Neural progenitor cell (in vitro differentiated cells): ENCODE results near the gene TLE1. TPM values are rescaled to one million over a fixed set of nuclear protein-coding genes. Genes with fewer than 3 reads are reported as not detected.
A peak's percentile ranks its signal among the peaks of the same experiment; 100 is the strongest.

Experiments used
- DNase-seq: peaks from one replicate; pipeline ENCODE4 v3.0.0-alpha.2; 2016; ENCODE audit warnings: low spot score
- H2AFZ ChIP-seq: fragments of 200-600 bp; sonication (generic); replicated peaks from 2 replicates; pipeline ENCODE4 v1.6.1; 2016; ENCODE audit warnings: antibody characterized with exemption
- H3F3A ChIP-seq: fragments of 200-600 bp; sonication (generic); 2 replicates; pipeline ENCODE4 v1.6.1; 2016; ENCODE audit warnings: antibody characterized with exemption, low read depth
- H3K27ac ChIP-seq: fragments of 200-600 bp; sonication (generic); 2 replicates; pipeline ENCODE4 v1.5.1; 2016; ENCODE audit warnings: mild to moderate bottlenecking
- H3K27me3 ChIP-seq: fragments of 200-600 bp; sonication (generic); 2 replicates; pipeline ENCODE4 v1.6.1; 2016; ENCODE audit warnings: mild to moderate bottlenecking, moderate library complexity
- H3K36me3 ChIP-seq: fragments of 200-600 bp; sonication (generic); 2 replicates; pipeline ENCODE4 v1.5.1; 2016
- H3K4me1 ChIP-seq: fragments of 200-600 bp; sonication (generic); 2 replicates; pipeline ENCODE4 v1.6.1; 2016; ENCODE audit warnings: mixed run types
- H3K4me2 ChIP-seq: fragments of 200-600 bp; sonication (generic); 2 replicates; pipeline ENCODE4 v1.6.1; 2016
- H3K4me3 ChIP-seq: fragments of 200-600 bp; sonication (generic); 2 replicates; pipeline ENCODE4 v1.5.1; 2016
- H3K79me2 ChIP-seq: fragments of 200-600 bp; sonication (generic); 2 replicates; pipeline ENCODE4 v1.6.1; 2016; ENCODE audit warnings: low read depth
- H3K9ac ChIP-seq: fragments of 200-600 bp; sonication (generic); 2 replicates; pipeline ENCODE4 v1.6.1; 2016
- H3K9me3 ChIP-seq: fragments of 200-600 bp; sonication (generic); 2 replicates; pipeline ENCODE4 v1.5.1; 2016; ENCODE audit warnings: low read depth
- H4K20me1 ChIP-seq: fragments of 200-600 bp; sonication (generic); 2 replicates; pipeline ENCODE4 v1.6.1; 2016; ENCODE audit warnings: low read depth
- H3K27ac Mint-ChIP-seq: 3 replicates; pipeline ENCODE4 v1.8.0; 2021; ENCODE audit warnings: mixed read lengths
- H3K27me3 Mint-ChIP-seq: 2 replicates; pipeline ENCODE4 v1.8.0; 2022; ENCODE audit warnings: low read depth, mild to moderate bottlenecking, inconsistent platforms, moderate library complexity, mixed read lengths; ENCODE audit not compliant: insufficient read depth
- H3K36me3 Mint-ChIP-seq: 3 replicates; pipeline ENCODE4 v1.8.0; 2021; ENCODE audit warnings: mixed read lengths
- H3K4me1 Mint-ChIP-seq: 3 replicates; pipeline ENCODE4 v1.8.0; 2021; ENCODE audit warnings: mixed read lengths
- H3K4me3 Mint-ChIP-seq: 3 replicates; pipeline ENCODE4 v1.8.0; 2021; ENCODE audit warnings: mild to moderate bottlenecking, moderate library complexity, mixed read lengths
- H3K9me3 Mint-ChIP-seq: 3 replicates; pipeline ENCODE4 v1.8.0; 2020; ENCODE audit warnings: mixed read lengths
- EZH2 ChIP-seq: fragments of 200-600 bp; sonication (generic); IDR thresholded peaks from 2 replicates; pipeline ENCODE4 v1.6.1; 2017; ENCODE audit warnings: antibody characterized with exemption, mild to moderate bottlenecking, moderate library complexity
- EZH2phosphoT487 ChIP-seq: fragments of 200-600 bp; sonication (generic); IDR thresholded peaks from 2 replicates; pipeline ENCODE4 v1.6.1; 2017; ENCODE audit warnings: antibody characterized with exemption
- total RNA-seq: library from RNA; depleted of rRNA; stranded (reverse); fragments of >200 nt; gene quantifications from 2 replicates; pipeline ENCODE4 v1.2.3, GENCODE V29; 2015; ENCODE audit warnings: low replicate concordance
- TF ChIP-seq, protein P1 (sequence below): fragments of 200-600 bp; sonication (generic); IDR thresholded peaks from 2 replicates; pipeline ENCODE4 v1.5.1; 2017; ENCODE audit warnings: antibody characterized with exemption, mild to moderate bottlenecking

Gene TLE1
- total RNA-seq, 1 donor from 2014 or later, result 54.7 TPM

DNA sequence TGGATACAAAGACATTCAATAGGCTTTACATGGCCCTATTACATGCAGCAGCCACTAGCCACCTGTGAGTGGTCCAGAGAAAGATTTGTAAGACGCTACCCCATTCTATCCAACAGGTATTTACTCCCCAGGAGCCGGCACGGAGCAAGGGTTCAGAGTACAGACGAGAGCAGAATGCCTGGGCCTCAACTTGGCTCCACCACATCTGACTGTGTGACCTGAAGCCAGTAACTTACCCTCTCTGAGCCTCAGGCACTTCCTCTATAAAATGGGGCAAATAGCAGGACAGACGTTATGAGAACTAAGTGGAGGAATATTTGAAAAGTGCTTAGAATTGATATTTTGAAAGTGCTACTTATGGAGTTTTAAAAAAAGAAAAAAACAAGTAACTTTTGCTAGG lies 100.0 kb downstream of the TLE1 start:
- Histone ChIP-seq H3K9ac (no peak overlapping the region), H3K4me1 (peaks cover 10% of the 10 kb centered on the region), H3K27ac (no peak overlapping the region), H4K20me1 (no peaks in the 10 kb centered on the region), H3K27me3 (no peaks in the 10 kb centered on the region), H3K4me2 (no peak overlapping the region), H3K36me3 (peaks cover 7% of the 10 kb centered on the region), H3F3A (no peaks in the 10 kb centered on the region), H3K4me3 (no peak overlapping the region), H2AFZ (no peak overlapping the region), H3K79me2 (peaks cover 4% of the 10 kb centered on the region), H3K9me3 (no peaks in the 10 kb centered on the region)
- H3K9me3 Mint-ChIP-seq, result no peaks in the 10 kb centered on the region
- H3K36me3 Mint-ChIP-seq, result peaks cover 72% of the 10 kb centered on the region
- no peak for TF ChIP-seq EZH2
- no peak for TF ChIP-seq EZH2phosphoT487
- TF ChIP-seq, protein P1, sequence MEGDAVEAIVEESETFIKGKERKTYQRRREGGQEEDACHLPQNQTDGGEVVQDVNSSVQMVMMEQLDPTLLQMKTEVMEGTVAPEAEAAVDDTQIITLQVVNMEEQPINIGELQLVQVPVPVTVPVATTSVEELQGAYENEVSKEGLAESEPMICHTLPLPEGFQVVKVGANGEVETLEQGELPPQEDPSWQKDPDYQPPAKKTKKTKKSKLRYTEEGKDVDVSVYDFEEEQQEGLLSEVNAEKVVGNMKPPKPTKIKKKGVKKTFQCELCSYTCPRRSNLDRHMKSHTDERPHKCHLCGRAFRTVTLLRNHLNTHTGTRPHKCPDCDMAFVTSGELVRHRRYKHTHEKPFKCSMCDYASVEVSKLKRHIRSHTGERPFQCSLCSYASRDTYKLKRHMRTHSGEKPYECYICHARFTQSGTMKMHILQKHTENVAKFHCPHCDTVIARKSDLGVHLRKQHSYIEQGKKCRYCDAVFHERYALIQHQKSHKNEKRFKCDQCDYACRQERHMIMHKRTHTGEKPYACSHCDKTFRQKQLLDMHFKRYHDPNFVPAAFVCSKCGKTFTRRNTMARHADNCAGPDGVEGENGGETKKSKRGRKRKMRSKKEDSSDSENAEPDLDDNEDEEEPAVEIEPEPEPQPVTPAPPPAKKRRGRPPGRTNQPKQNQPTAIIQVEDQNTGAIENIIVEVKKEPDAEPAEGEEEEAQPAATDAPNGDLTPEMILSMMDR, result no peak
- peaks cover 10% of the 10 kb centered on the region for H3K27me3 Mint-ChIP-seq
- peaks cover 27% of the 10 kb centered on the region for H3K4me1 Mint-ChIP-seq
- H3K27ac Mint-ChIP-seq, result no peak overlapping the region
- H3K4me3 Mint-ChIP-seq, result no peak overlapping the region
- DNase-seq, result no peak

DNA sequence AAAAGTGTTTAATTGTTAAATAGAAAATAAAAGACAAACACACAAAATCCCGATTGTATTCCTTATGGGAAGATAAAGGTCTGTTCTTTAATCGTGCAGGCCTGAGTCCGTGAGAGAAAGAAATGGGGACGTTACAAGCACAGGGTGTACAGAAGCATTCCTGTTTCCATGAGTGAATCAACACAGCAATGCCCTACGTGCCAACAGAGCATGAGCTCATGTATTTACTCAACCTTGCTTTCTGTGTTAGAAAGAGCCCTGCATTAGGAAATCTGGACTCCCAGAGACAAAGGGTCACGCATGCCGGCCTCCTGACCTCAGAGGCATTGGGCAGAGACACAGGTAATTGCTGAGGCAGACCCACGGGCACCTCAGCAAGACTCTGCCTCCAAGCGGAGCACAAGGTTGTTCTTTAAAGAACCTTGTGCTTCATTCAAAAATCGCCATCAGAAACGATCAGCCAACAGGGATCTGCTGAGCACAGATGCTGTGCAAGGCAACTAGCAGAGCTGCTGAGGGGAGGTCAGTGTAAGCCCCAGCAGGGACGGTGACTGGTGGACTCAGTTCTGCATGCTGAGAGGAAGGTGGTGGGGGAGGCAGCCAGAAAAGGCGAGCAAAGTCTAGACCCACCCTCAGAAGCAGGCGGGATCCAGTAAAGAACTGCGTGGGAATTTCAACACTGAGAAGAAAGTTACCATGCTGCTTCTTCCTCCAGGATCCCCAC lies 101.0 kb downstream of the TLE1 start:
- Histone ChIP-seq H3K9me3 (no peaks in the 10 kb centered on the region), H3K79me2 (no peaks in the 10 kb centered on the region), H3K4me2 (peak overlapping the region; percentile 4), H3K27me3 (no peaks in the 10 kb centered on the region), H3K4me1 (peaks cover 10% of the 10 kb centered on the region), H4K20me1 (no peaks in the 10 kb centered on the region), H2AFZ (no peak overlapping the region), H3F3A (no peaks in the 10 kb centered on the region), H3K9ac (no peak overlapping the region), H3K4me3 (no peak overlapping the region), H3K36me3 (peaks cover 7% of the 10 kb centered on the region), H3K27ac (no peak overlapping the region)
- no peaks in the 10 kb centered on the region for H3K9me3 Mint-ChIP-seq
- H3K4me1 Mint-ChIP-seq, result peaks cover 27% of the 10 kb centered on the region
- H3K36me3 Mint-ChIP-seq, result peaks cover 71% of the 10 kb centered on the region
- H3K4me3 Mint-ChIP-seq, result peak overlapping the region; percentile 20
- no peak for DNase-seq
- no peak overlapping the region for H3K27ac Mint-ChIP-seq
- peaks cover 5% of the 10 kb centered on the region for H3K27me3 Mint-ChIP-seq
- TF ChIP-seq, protein P1, result no peak
- no peak for TF ChIP-seq EZH2
- TF ChIP-seq EZH2phosphoT487, result no peak

DNA sequence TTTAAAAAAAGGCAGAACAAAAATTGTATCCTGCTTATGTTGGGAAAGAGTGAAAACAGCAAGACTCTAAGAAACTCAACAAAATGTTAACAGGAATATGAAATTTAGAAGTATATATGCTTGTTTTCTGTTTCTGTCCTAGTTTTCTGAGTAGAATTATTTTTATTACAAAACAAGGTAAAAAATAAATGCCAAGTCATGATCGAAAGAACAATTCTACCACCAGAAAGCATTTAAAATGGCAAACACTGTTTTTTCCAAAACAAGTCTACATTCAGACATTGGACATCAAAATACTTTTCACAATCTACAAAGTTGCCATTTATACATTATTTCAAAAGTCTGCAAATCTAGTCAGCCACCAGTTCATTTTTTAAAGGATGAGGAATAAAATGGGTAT lies 102.6 kb downstream of the TLE1 start:
- Histone ChIP-seq H3K36me3 (peaks cover 7% of the 10 kb centered on the region), H3K9ac (no peak overlapping the region), H4K20me1 (no peaks in the 10 kb centered on the region), H3K4me3 (no peak overlapping the region), H3K4me2 (no peak overlapping the region), H3K79me2 (no peaks in the 10 kb centered on the region), H3K9me3 (no peaks in the 10 kb centered on the region), H3K27ac (no peak overlapping the region), H2AFZ (no peak overlapping the region), H3F3A (no peaks in the 10 kb centered on the region), H3K27me3 (no peaks in the 10 kb centered on the region), H3K4me1 (peaks cover 10% of the 10 kb centered on the region)
- Mint-ChIP-seq H3K4me3 (no peak overlapping the region), H3K9me3 (no peaks in the 10 kb centered on the region), H3K27ac (no peak overlapping the region), H3K4me1 (peaks cover 23% of the 10 kb centered on the region), H3K36me3 (peaks cover 69% of the 10 kb centered on the region), H3K27me3 (peaks cover 3% of the 10 kb centered on the region)
- TF ChIP-seq EZH2, result no peak
- TF ChIP-seq EZH2phosphoT487, result no peak
- TF ChIP-seq, protein P1, result no peak
- DNase-seq, result no peak
